Measurements from ENCODE around the gene INPP5F. TPM values are rescaled to one million over a fixed set of nuclear protein-coding genes. Genes with fewer than 3 reads are reported as not detected.
"Not testable (repeated sequence)": the region's sequence is repeated elsewhere in the genome, so short reads cannot be mapped to it uniquely, and the experiment has no call there.

INPP5F gene
- total RNA-seq, 1 donor from 2014 or later: 212 TPM

GRCh38 chr10:119706521-119707278, 19.1 kb upstream of the INPP5F start:
- no peak for DNase-seq (ENCODE audit: low spot score in 2 of 2)
- no peak for FAIRE-seq

- not testable (repeated sequence) for DNase-seq (ENCODE audit: low spot score in 2 of 2); FAIRE-seq
These were observed 18.5 kb upstream of the INPP5F start for GRCh38 chr10:119707331-119707730.

- FAIRE-seq; DNase-seq (ENCODE audit: low spot score in 2 of 2): not testable (repeated sequence)
These were observed 14.9 kb upstream of the INPP5F start for GRCh38 chr10:119710935-119711334.

GRCh38 chr10:119713744-119714483, 11.9 kb upstream of the INPP5F start:
- FAIRE-seq (no peak), DNase-seq (ENCODE audit: low spot score in 2 of 2) (peak in 1 of 2 donors; percentile 49)

GRCh38 chr10:119714484-119714816, 11.4 kb upstream of the INPP5F start:
- no peak for DNase-seq (ENCODE audit: low spot score in 2 of 2)
- no peak for FAIRE-seq

- DNase-seq (ENCODE audit: low spot score in 2 of 2) (no peak), FAIRE-seq (no peak)
These were observed 10.0 kb upstream of the INPP5F start for GRCh38 chr10:119715628-119716505.

- FAIRE-seq: no peak
- no peak for DNase-seq (ENCODE audit: low spot score in 2 of 2)
These were observed 2.7 kb upstream of the INPP5F start for GRCh38 chr10:119723161-119723560.

GRCh38 chr10:119723624-119724023, 2.2 kb upstream of the INPP5F start:
- DNase-seq (ENCODE audit: low spot score in 2 of 2) (no peak), FAIRE-seq (no peak)

GRCh38 chr10:119724593-119725516, 995 bp upstream of the INPP5F start:
- no peak for FAIRE-seq
- peak in 1 of 2 donors; percentile 50 for DNase-seq (ENCODE audit: low spot score in 2 of 2)

- FAIRE-seq: no peak
- DNase-seq (ENCODE audit: low spot score in 2 of 2): no peak
These were observed 378 bp upstream of the INPP5F start for GRCh38 chr10:119725517-119725827.

- DNase-seq (ENCODE audit: low spot score in 2 of 2) (no peak), FAIRE-seq (no peak)
These were observed 919 bp downstream of the INPP5F start for GRCh38 chr10:119726676-119727261.

- no peak for DNase-seq (ENCODE audit: low spot score in 2 of 2)
- no peak for FAIRE-seq
These were observed 2.4 kb downstream of the INPP5F start for GRCh38 chr10:119728172-119728800.

- no peak for DNase-seq (ENCODE audit: low spot score in 2 of 2)
- FAIRE-seq: no peak
These were observed 8.8 kb downstream of the INPP5F start for GRCh38 chr10:119734396-119735332.

- DNase-seq (ENCODE audit: low spot score in 2 of 2): no peak
- no peak for FAIRE-seq
These were observed 9.6 kb downstream of the INPP5F start for GRCh38 chr10:119735451-119735850.

GRCh38 chr10:119736220-119736619, 10.4 kb downstream of the INPP5F start:
- FAIRE-seq (no peak), DNase-seq (ENCODE audit: low spot score in 2 of 2) (no peak)

- DNase-seq (ENCODE audit: low spot score in 2 of 2) (no peak), FAIRE-seq (no peak)
These were observed 11.3 kb downstream of the INPP5F start for GRCh38 chr10:119737039-119737663.

GRCh38 chr10:119737823-119738222, 12.0 kb downstream of the INPP5F start:
- DNase-seq (ENCODE audit: low spot score in 2 of 2) (no peak), FAIRE-seq (no peak)

GRCh38 chr10:119738962-119739361, 13.1 kb downstream of the INPP5F start:
- DNase-seq (ENCODE audit: low spot score in 2 of 2) (no peak), FAIRE-seq (no peak)

Data from frontal cortex (tissue), 4 donors.